Measurements from ENCODE around the gene NINL. TPM values are rescaled to one million over a fixed set of nuclear protein-coding genes. Genes with fewer than 3 reads are reported as not detected.

NINL gene
- total and polyA plus RNA-seq, 2 of the 8 experiments (the other 6 are each of a cell fraction or from before 2014, with no cell fraction given), result 15.3 to 30.0 TPM

- TF ChIP-seq CHD1 (IDR thresholded peaks at IDR 0.05; ENCODE audit: low read depth, low read length), result no peak
- no peak for TF ChIP-seq RXRA (IDR thresholded peaks at IDR 0.05; ENCODE audit: insufficient read depth, low read depth, low read length)
- no peak for TF ChIP-seq TAF1 (IDR thresholded peaks at IDR 0.05; ENCODE audit: low read depth, low read length)
- no peak for TF ChIP-seq YY1 (IDR thresholded peaks at IDR 0.05; ENCODE audit: low read depth, low read length)
- no peak for TF ChIP-seq KDM5A (IDR thresholded peaks at IDR 0.05; ENCODE audit: low read length)
- TF ChIP-seq E2F6 (IDR thresholded peaks at IDR 0.05), result no peak
Observed at GRCh38 chr20:25549172-25549773, 36.1 kb downstream of the NINL start (continued).
